ENCODE results near the gene COL2A1. TPM values are rescaled to one million over a fixed set of nuclear protein-coding genes. Genes with fewer than 3 reads are reported as not detected.
A peak's percentile ranks its signal among the peaks of the same experiment; 100 is the strongest.
"Not testable (repeated sequence)": the region's sequence is repeated elsewhere in the genome, so short reads cannot be mapped to it uniquely, and the experiment has no call there.

COL2A1 gene
- polyA plus RNA-seq, 1 donor (not counting 4 experiments of a cell fraction or from before 2014, with no cell fraction given): 0.03 TPM

GRCh38 chr12:47963340-47964040 is 40.8 kb downstream of the COL2A1 start, which contains the start of gene TMEM106C:
TMEM106C (plus strand) TSS chr12:47963596; CDS start chr12:47964237, 641 bp downstream.
- dilution Hi-C loops (cut with MboI; ENCODE audit: extremely low pct_ligation_motif_present, low sequenced_read_pairs): no loop called here
- H3K79me2 ChIP-seq (ENCODE audit: control insufficient read depth, insufficient read depth, low read length): peaks cover 2% of the 10 kb centered on the region
- H3K9me1 ChIP-seq (ENCODE audit: control insufficient read depth, extremely low read depth, insufficient read depth, low read length): no peaks in the 10 kb centered on the region
- no peaks in the 10 kb centered on the region for H3K27me3 ChIP-seq (ENCODE audit: control insufficient read depth, extremely low read depth, insufficient read depth, low read length)
- no peaks in the 10 kb centered on the region for H4K20me1 ChIP-seq (ENCODE audit: control insufficient read depth, extremely low read depth, insufficient read depth, low read length)
- peak within 1 kb of the TSS; percentile 76 for H3K9ac ChIP-seq (ENCODE audit: control insufficient read depth, extremely low read depth, insufficient read depth, low read length)
- FAIRE-seq (no peak), DNase-seq (ENCODE audit: low read depth, low spot score) (no peak)
- TF ChIP-seq CTCF (optimal IDR thresholded peaks at IDR 0.05 in 1 of 3, IDR thresholded peaks at IDR 0.05 in 1 of 3, conservative IDR thresholded peaks at IDR 0.05 in 1 of 3; ENCODE audit: extremely low read depth in 1 of 3, insufficient read depth in 2 of 3, low read length in 3 of 3): peak; percentile 81 to 100 (median 90)
- no peak for TF ChIP-seq EZH2 (IDR thresholded peaks at IDR 0.05; ENCODE audit: low read length)
- H2AFZ ChIP-seq (ENCODE audit: control insufficient read depth, low read length): peak within 1 kb of the TSS; percentile 99
- H3K27ac ChIP-seq (ENCODE audit: control insufficient read depth, insufficient read depth, low read length): no peak within 1 kb of the TSS
- peak within 1 kb of the TSS; percentile 83 to 96 (median 90) for H3K4me3 ChIP-seq (ENCODE audit: control insufficient read depth in 2 of 3, extremely low read depth in 1 of 3, insufficient read depth in 2 of 3, low read depth in 1 of 3, low read length in 3 of 3)
- H3K4me2 ChIP-seq (ENCODE audit: control insufficient read depth, extremely low read depth, insufficient read depth, low read depth, low read length): peak within 1 kb of the TSS; percentile 98
- H3K36me3 ChIP-seq (ENCODE audit: control insufficient read depth in 2 of 2, extremely low read depth in 1 of 2, insufficient read depth in 2 of 2, low read length in 2 of 2): peaks cover 9 to 25% of the 10 kb centered on the region in 2 experiments
- H3K4me1 ChIP-seq (ENCODE audit: control insufficient read depth, extremely low read depth, insufficient read depth, low read length): peaks cover 17% of the 10 kb centered on the region
- no peaks in the 10 kb centered on the region for H3K9me3 ChIP-seq (ENCODE audit: control insufficient read depth, low read depth, low read length)

GRCh38 chr12:47962198-47962597 is 42.1 kb downstream of the COL2A1 start:
- DNase-seq (ENCODE audit: low read depth, low spot score) (no peak), FAIRE-seq (no peak)
- Histone ChIP-seq H3K9ac (ENCODE audit: control insufficient read depth, extremely low read depth, insufficient read depth, low read length) (no peak overlapping the region), H4K20me1 (ENCODE audit: control insufficient read depth, extremely low read depth, insufficient read depth, low read length) (no peaks in the 10 kb centered on the region), H3K4me2 (ENCODE audit: control insufficient read depth, extremely low read depth, insufficient read depth, low read depth, low read length) (no peak overlapping the region), H3K36me3 (ENCODE audit: control insufficient read depth in 2 of 2, extremely low read depth in 1 of 2, insufficient read depth in 2 of 2, low read length in 2 of 2) (peaks cover 7 to 19% of the 10 kb centered on the region in 2 experiments), H3K4me3 (ENCODE audit: control insufficient read depth in 2 of 3, extremely low read depth in 1 of 3, insufficient read depth in 2 of 3, low read depth in 1 of 3, low read length in 3 of 3) (no peak overlapping the region), H3K9me1 (ENCODE audit: control insufficient read depth, extremely low read depth, insufficient read depth, low read length) (no peaks in the 10 kb centered on the region), H3K79me2 (ENCODE audit: control insufficient read depth, insufficient read depth, low read length) (peaks cover 2% of the 10 kb centered on the region), H3K4me1 (ENCODE audit: control insufficient read depth, extremely low read depth, insufficient read depth, low read length) (peaks cover 17% of the 10 kb centered on the region), H3K27me3 (ENCODE audit: control insufficient read depth, extremely low read depth, insufficient read depth, low read length) (no peaks in the 10 kb centered on the region), H2AFZ (ENCODE audit: control insufficient read depth, low read length) (no peak overlapping the region), H3K27ac (ENCODE audit: control insufficient read depth, insufficient read depth, low read length) (no peak overlapping the region), H3K9me3 (ENCODE audit: control insufficient read depth, low read depth, low read length) (no peaks in the 10 kb centered on the region)
- TF ChIP-seq EZH2 (IDR thresholded peaks at IDR 0.05; ENCODE audit: low read length): no peak
- no peak for TF ChIP-seq CTCF (optimal IDR thresholded peaks at IDR 0.05 in 1 of 3, IDR thresholded peaks at IDR 0.05 in 1 of 3, conservative IDR thresholded peaks at IDR 0.05 in 1 of 3; ENCODE audit: extremely low read depth in 1 of 3, insufficient read depth in 2 of 3, low read length in 3 of 3)
- dilution Hi-C loops (cut with MboI; ENCODE audit: extremely low pct_ligation_motif_present, low sequenced_read_pairs): no loop called here

GRCh38 chr12:47957671-47958070 is 46.6 kb downstream of the COL2A1 start:
- H3K79me2 ChIP-seq (ENCODE audit: control insufficient read depth, insufficient read depth, low read length); DNase-seq (ENCODE audit: low read depth, low spot score); H3K27ac ChIP-seq (ENCODE audit: control insufficient read depth, insufficient read depth, low read length); H3K9me1 ChIP-seq (ENCODE audit: control insufficient read depth, extremely low read depth, insufficient read depth, low read length); FAIRE-seq; H4K20me1 ChIP-seq (ENCODE audit: control insufficient read depth, extremely low read depth, insufficient read depth, low read length); dilution Hi-C loops (cut with MboI; ENCODE audit: extremely low pct_ligation_motif_present, low sequenced_read_pairs); H2AFZ ChIP-seq (ENCODE audit: control insufficient read depth, low read length); H3K4me3 ChIP-seq (ENCODE audit: control insufficient read depth in 2 of 3, extremely low read depth in 1 of 3, insufficient read depth in 2 of 3, low read depth in 1 of 3, low read length in 3 of 3); H3K9ac ChIP-seq (ENCODE audit: control insufficient read depth, extremely low read depth, insufficient read depth, low read length); H3K4me2 ChIP-seq (ENCODE audit: control insufficient read depth, extremely low read depth, insufficient read depth, low read depth, low read length); H3K27me3 ChIP-seq (ENCODE audit: control insufficient read depth, extremely low read depth, insufficient read depth, low read length); H3K9me3 ChIP-seq (ENCODE audit: control insufficient read depth, low read depth, low read length); H3K36me3 ChIP-seq (ENCODE audit: control insufficient read depth in 2 of 2, extremely low read depth in 1 of 2, insufficient read depth in 2 of 2, low read length in 2 of 2): not testable (repeated sequence)
- H3K4me1 ChIP-seq (ENCODE audit: control insufficient read depth, extremely low read depth, insufficient read depth, low read length): peaks cover 16% of the 10 kb centered on the region

Measured in keratinocyte (primary cell).